ENCODE measurements around the gene CCL19. TPM values are rescaled to one million over a fixed set of nuclear protein-coding genes. Genes with fewer than 3 reads are reported as not detected.

Gene CCL19
- total RNA-seq, 1 donor from 2014 or later, result not detected

- no peak for DNase-seq (ENCODE audit: low spot score)
- H3K27ac Mint-ChIP-seq, result no peak overlapping the region
- no peaks in the 10 kb centered on the region for H3K4me1 Mint-ChIP-seq (ENCODE audit: low read depth)
- H3K4me3 Mint-ChIP-seq (ENCODE audit: low read depth), result no peak overlapping the region
- H3K36me3 Mint-ChIP-seq (ENCODE audit: low read depth), result no peaks in the 10 kb centered on the region
- no peaks in the 10 kb centered on the region for H3K9me3 Mint-ChIP-seq
- peaks cover 16% of the 10 kb centered on the region for H3K27me3 Mint-ChIP-seq (ENCODE audit: low read depth)
- intact Hi-C loops (cut with micrococcal nuclease), result no loop called here
Measured at GRCh38 chr9:34714007-34714406, 22.9 kb upstream of the CCL19 start.

DNA sequence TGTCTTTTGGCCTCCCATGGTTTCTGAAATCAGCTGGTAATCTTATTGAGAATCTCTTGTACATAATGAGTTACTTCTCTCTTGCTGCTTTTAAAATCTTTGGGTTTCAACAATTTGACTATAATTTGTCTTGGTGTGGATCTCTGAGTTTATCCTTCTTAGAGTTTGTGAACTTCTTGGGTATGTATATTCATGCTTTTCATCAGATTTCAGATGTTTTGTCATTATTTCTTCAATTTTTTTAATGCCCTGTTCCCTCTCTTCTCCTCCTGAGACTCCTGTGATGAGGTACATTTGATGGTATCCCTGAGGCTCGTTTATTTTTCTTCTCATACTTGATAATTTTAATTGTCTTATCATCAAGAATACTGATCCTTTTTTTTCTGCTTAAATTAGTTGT lies 21.1 kb upstream of the CCL19 start:
- no peak overlapping the region for H3K27ac Mint-ChIP-seq
- H3K4me1 Mint-ChIP-seq (ENCODE audit: low read depth), result no peaks in the 10 kb centered on the region
- H3K9me3 Mint-ChIP-seq, result no peaks in the 10 kb centered on the region
- intact Hi-C loops (cut with micrococcal nuclease), result no loop called here
- H3K4me3 Mint-ChIP-seq (ENCODE audit: low read depth), result no peak overlapping the region
- peaks cover 16% of the 10 kb centered on the region for H3K27me3 Mint-ChIP-seq (ENCODE audit: low read depth)
- no peak for DNase-seq (ENCODE audit: low spot score)
- no peaks in the 10 kb centered on the region for H3K36me3 Mint-ChIP-seq (ENCODE audit: low read depth)

DNA sequence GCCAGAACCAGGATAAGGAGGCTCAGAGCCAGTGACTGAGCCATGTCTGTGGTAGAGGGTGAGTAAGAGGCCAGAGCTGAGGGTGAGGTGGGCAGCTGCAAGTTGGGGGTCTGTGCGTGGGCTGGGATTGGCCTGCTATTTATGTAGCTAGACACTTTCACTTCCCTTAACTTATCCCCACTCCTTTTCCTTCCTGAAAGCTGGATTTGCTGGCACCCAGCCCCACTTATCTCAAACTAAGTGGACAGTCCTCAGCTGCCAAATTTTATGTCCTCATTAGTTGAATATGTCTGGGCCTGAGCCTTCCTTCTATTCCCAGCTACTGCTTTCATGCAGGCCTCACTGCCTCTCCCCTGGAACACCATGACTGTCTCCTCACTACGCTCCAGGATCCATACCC lies 18.9 kb upstream of the CCL19 start, which contains the start of gene CCL21:
CCL21 (minus strand) TSS at position 114 of the 400 bp plus-strand sequence; CDS start at position 44, 70 bp downstream.
- peaks cover 16% of the 10 kb centered on the region for H3K27me3 Mint-ChIP-seq (ENCODE audit: low read depth)
- no peak within 1 kb of the TSS for H3K27ac Mint-ChIP-seq
- no peaks in the 10 kb centered on the region for H3K36me3 Mint-ChIP-seq (ENCODE audit: low read depth)
- H3K4me1 Mint-ChIP-seq (ENCODE audit: low read depth), result no peaks in the 10 kb centered on the region
- intact Hi-C loops (cut with micrococcal nuclease), result no loop called here
- no peak for DNase-seq (ENCODE audit: low spot score)
- no peak within 1 kb of the TSS for H3K4me3 Mint-ChIP-seq (ENCODE audit: low read depth)
- H3K9me3 Mint-ChIP-seq, result no peaks in the 10 kb centered on the region

GRCh38 chr9:34709196-34709978 lies 18.3 kb upstream of the CCL19 start:
- no peaks in the 10 kb centered on the region for H3K9me3 Mint-ChIP-seq
- H3K27ac Mint-ChIP-seq, result no peak overlapping the region
- H3K4me3 Mint-ChIP-seq (ENCODE audit: low read depth), result no peak overlapping the region
- H3K36me3 Mint-ChIP-seq (ENCODE audit: low read depth), result no peaks in the 10 kb centered on the region
- intact Hi-C loops (cut with micrococcal nuclease), result no loop called here
- no peak for DNase-seq (ENCODE audit: low spot score)
- no peaks in the 10 kb centered on the region for H3K4me1 Mint-ChIP-seq (ENCODE audit: low read depth)
- H3K27me3 Mint-ChIP-seq (ENCODE audit: low read depth), result peaks cover 16% of the 10 kb centered on the region

DNA sequence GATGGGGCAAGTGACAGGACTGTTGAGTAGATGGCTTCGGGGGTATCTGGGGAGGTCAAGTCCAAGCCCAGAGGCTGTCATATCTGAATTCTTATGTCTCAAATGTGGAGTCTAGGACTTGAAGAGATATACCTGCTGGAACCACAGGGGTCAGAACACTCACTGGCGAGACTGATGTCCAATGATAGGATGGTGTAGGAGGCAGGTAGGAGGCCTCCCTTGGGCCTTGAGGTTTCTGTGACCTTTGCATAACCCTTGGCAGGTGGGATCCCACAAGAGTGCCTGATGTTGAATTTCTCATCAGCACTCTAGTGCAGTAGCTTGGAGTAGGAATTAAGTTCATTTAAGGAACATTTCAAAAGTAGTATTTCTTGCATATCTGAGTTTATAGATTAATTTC lies 16.1 kb upstream of the CCL19 start:
- Mint-ChIP-seq H3K27me3 (ENCODE audit: low read depth) (peaks cover 5% of the 10 kb centered on the region), H3K4me1 (ENCODE audit: low read depth) (no peaks in the 10 kb centered on the region), H3K4me3 (ENCODE audit: low read depth) (no peak overlapping the region), H3K36me3 (ENCODE audit: low read depth) (no peaks in the 10 kb centered on the region), H3K9me3 (no peaks in the 10 kb centered on the region), H3K27ac (no peak overlapping the region)
- DNase-seq (ENCODE audit: low spot score), result no peak
- intact Hi-C loops (cut with micrococcal nuclease), result no loop called here

DNA sequence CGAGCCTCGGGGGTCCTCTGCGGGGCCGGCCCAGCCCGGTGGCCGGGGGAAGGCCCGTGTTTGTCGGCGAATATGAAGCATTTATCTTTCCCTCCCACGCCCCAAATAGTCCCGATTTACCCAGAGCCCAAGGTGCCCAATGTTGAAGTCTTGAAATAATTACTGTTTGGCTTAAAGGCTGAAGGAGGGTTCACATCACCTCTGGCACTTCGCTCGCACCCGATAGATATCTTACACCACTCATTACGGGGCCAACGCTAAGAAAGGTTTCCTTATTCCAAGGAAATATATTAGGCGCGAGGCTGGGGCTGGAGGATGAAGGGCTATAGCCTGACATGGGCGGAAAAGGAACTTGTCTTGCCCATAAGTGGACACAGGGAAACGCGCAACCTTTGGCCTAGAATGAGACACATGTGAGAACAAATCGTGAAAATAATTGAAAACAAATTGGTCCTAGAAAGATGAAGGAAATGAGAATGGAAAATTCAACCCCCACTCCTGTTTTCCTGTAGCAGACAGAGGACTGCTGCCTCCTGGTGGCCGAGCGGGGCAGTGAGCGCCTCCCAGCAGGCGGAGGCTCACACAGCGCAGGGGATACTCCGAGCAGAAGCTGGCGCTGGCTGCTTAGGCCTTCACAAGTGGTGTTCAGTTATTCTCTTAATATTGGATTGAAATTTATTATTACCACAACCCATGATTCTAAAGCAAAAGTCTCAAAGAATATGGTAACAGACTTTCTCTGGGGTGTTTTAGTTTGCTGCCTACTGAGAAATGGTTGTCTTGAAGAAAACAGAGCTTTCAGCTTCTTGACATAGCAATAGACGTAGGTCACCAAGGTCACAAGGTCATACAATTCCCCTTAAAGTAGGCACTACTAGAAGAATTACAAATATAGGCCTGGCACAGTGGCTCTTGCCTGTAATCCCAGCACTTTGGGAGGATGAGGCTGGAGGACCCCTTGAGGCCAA lies 11.0 kb upstream of the CCL19 start:
- H3K27me3 Mint-ChIP-seq (ENCODE audit: low read depth), result peaks cover 19% of the 10 kb centered on the region
- no peaks in the 10 kb centered on the region for H3K36me3 Mint-ChIP-seq (ENCODE audit: low read depth)
- peak overlapping the region; percentile 79 for H3K4me3 Mint-ChIP-seq (ENCODE audit: low read depth)
- no peaks in the 10 kb centered on the region for H3K9me3 Mint-ChIP-seq
- intact Hi-C loops (cut with micrococcal nuclease), result loop anchor here (1.0 kb wide), 3 partner anchors 38 to 394 kb away; partner anchors contain the start of gene PIGO
- H3K4me1 Mint-ChIP-seq (ENCODE audit: low read depth), result peaks cover 5% of the 10 kb centered on the region
- H3K27ac Mint-ChIP-seq, result peak overlapping the region; percentile 29
- peak; percentile 69 for DNase-seq (ENCODE audit: low spot score)

DNA sequence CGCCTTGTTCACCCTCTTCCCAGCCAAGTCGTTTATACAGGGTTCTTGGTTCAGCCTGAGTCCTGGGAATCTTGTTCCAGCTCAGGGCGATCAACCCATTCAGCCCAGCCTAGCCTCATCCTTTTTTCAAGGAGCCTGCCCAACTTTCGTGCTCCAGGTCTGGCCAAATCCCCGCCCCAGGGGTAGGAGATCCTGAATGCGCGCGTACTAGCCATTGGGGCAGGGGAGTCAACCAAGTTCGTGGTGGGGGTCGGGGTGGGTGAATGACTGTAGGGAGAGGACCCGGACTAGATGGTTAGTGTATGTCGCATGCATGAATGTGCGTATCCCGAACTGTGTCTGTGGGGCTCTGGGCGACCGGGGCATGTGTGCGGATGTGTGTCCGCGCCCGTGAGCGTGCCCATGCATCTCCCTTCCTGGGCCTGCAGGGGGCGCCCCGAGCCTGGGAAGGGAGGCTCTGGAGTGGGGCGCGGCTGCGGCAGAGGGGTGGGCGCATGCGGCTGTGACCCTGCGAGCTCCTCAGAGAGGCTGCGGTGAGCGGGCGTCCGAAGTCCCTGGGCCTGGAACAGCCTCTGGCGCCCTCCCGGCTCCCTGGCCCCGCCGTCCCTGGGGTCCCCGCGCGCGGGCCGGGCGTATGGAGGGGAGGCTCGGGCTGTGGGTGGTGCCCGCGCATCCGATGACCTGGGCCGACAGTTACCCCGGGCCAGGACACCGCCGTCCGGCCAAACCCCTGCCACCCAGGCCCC lies 10.1 kb upstream of the CCL19 start:
- Mint-ChIP-seq H3K36me3 (ENCODE audit: low read depth) (no peaks in the 10 kb centered on the region), H3K27me3 (ENCODE audit: low read depth) (peaks cover 19% of the 10 kb centered on the region), H3K4me3 (ENCODE audit: low read depth) (no peak overlapping the region), H3K4me1 (ENCODE audit: low read depth) (peaks cover 5% of the 10 kb centered on the region), H3K27ac (no peak overlapping the region), H3K9me3 (no peaks in the 10 kb centered on the region)
- intact Hi-C loops (cut with micrococcal nuclease), result loop anchor here (1.0 kb wide), 1 partner anchor 395 kb away; the partner anchor contains the start of gene PIGO
- peak; percentile 73 for DNase-seq (ENCODE audit: low spot score)

- H3K27me3 Mint-ChIP-seq (ENCODE audit: low read depth), result peaks cover 7% of the 10 kb centered on the region
- no peak overlapping the region for H3K27ac Mint-ChIP-seq
- H3K4me3 Mint-ChIP-seq (ENCODE audit: low read depth), result no peak overlapping the region
- no peaks in the 10 kb centered on the region for H3K9me3 Mint-ChIP-seq
- no peak for DNase-seq (ENCODE audit: low spot score)
- intact Hi-C loops (cut with micrococcal nuclease), result no loop called here
- H3K4me1 Mint-ChIP-seq (ENCODE audit: low read depth), result no peaks in the 10 kb centered on the region
- no peaks in the 10 kb centered on the region for H3K36me3 Mint-ChIP-seq (ENCODE audit: low read depth)
Measured at GRCh38 chr9:34694811-34695210, 3.7 kb upstream of the CCL19 start.

DNA sequence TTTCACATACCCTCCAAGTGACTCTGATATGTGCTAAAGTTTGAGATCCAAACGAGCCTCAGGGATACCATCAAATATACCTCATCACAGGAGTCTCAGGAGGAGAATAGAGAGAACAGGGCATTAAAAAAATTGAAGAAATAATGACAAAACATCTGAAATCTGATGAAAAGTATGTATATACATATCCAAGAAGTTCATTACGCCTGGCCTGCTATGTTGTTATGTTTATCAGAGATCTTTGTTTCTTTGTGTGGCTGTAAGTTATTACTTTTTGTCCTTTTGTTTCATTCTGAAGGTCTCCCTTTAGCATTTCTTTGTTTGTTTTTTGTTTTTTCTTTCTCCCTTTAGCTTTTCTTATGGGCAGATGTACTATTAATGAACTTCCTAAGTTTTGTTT lies 2.5 kb upstream of the CCL19 start:
- H3K4me3 Mint-ChIP-seq (ENCODE audit: low read depth), result no peak overlapping the region
- no peak for DNase-seq (ENCODE audit: low spot score)
- no peaks in the 10 kb centered on the region for H3K36me3 Mint-ChIP-seq (ENCODE audit: low read depth)
- no peaks in the 10 kb centered on the region for H3K4me1 Mint-ChIP-seq (ENCODE audit: low read depth)
- no peaks in the 10 kb centered on the region for H3K9me3 Mint-ChIP-seq
- intact Hi-C loops (cut with micrococcal nuclease), result no loop called here
- H3K27me3 Mint-ChIP-seq (ENCODE audit: low read depth), result no peaks in the 10 kb centered on the region
- no peak overlapping the region for H3K27ac Mint-ChIP-seq

GRCh38 chr9:34691936-34692315 lies 850 bp upstream of the CCL19 start:
- intact Hi-C loops (cut with micrococcal nuclease), result no loop called here
- H3K4me1 Mint-ChIP-seq (ENCODE audit: low read depth), result no peaks in the 10 kb centered on the region

DNA sequence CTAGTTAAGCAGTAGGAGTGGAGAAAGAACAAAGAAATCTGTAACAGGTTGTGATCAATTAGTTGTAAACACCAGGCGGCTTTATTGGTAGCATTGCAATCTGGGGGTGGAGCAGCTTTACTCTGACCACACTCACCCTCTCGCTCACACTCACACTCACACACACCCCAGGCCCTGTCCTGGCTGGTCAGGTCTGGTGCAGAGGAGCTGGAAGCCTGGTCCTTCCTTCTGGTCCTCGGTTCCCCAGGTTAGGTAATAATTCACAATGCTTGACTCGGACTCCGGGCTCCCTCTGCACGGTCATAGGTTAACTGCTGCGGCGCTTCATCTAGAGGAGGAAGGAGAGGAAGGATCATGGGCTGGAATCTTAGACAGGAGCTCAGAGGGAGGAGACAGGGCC lies 1.6 kb downstream of the CCL19 start:
- H3K36me3 Mint-ChIP-seq (ENCODE audit: low read depth), result no peaks in the 10 kb centered on the region
- H3K4me1 Mint-ChIP-seq (ENCODE audit: low read depth), result no peaks in the 10 kb centered on the region
- no peak for DNase-seq (ENCODE audit: low spot score)
- no peak overlapping the region for H3K4me3 Mint-ChIP-seq (ENCODE audit: low read depth)
- H3K9me3 Mint-ChIP-seq, result no peaks in the 10 kb centered on the region
- no peaks in the 10 kb centered on the region for H3K27me3 Mint-ChIP-seq (ENCODE audit: low read depth)
- intact Hi-C loops (cut with micrococcal nuclease), result no loop called here
- no peak overlapping the region for H3K27ac Mint-ChIP-seq

More at GRCh38 chr9:34691936-34692315, 850 bp upstream of the CCL19 start:
- Mint-ChIP-seq H3K4me3 (ENCODE audit: low read depth) (no peak overlapping the region), H3K36me3 (ENCODE audit: low read depth) (no peaks in the 10 kb centered on the region), H3K27ac (no peak overlapping the region), H3K9me3 (no peaks in the 10 kb centered on the region), H3K27me3 (ENCODE audit: low read depth) (no peaks in the 10 kb centered on the region)
- no peak for DNase-seq (ENCODE audit: low spot score)

DNA sequence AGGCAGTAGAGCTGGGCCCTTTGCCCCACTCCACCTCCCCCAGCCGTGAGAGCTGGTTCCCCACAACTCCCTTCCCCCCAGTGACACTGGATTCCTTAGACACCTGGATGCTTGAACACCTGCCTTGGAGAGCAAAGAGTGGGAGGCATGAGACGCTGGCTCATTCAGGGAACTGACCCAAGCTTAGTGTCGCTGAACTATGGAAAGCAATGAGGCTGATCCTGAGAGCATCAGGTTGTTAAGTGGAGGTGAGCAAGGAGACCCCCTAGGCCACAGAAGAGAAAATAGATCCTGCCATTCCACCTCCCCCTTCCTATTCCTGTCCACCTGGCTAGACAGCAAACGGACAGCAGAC lies 2.0 kb downstream of the CCL19 start:
- Mint-ChIP-seq H3K27ac (no peak overlapping the region), H3K4me3 (ENCODE audit: low read depth) (no peak overlapping the region), H3K27me3 (ENCODE audit: low read depth) (no peaks in the 10 kb centered on the region), H3K36me3 (ENCODE audit: low read depth) (no peaks in the 10 kb centered on the region), H3K9me3 (no peaks in the 10 kb centered on the region), H3K4me1 (ENCODE audit: low read depth) (no peaks in the 10 kb centered on the region)
- intact Hi-C loops (cut with micrococcal nuclease), result no loop called here
- no peak for DNase-seq (ENCODE audit: low spot score)
